ENCODE measurements around the gene OR6J1. TPM values are rescaled to one million over a fixed set of nuclear protein-coding genes. Genes with fewer than 3 reads are reported as not detected.

Gene OR6J1
- total and polyA plus RNA-seq, 2 of the 13 experiments (the other 11 are each of a cell fraction or from before 2014, with no cell fraction given): not detected

- intact Hi-C loops (cut with micrococcal nuclease; ENCODE audit: unreplicated experiment): no loop called here
- TF ChIP-seq ZBTB21 (CRISPR knock-in tag; IDR thresholded peaks at IDR 0.05) (peak; percentile 51; the same call in 1 of the 2 replicates), SIX4 (CRISPR knock-in tag; IDR thresholded peaks at IDR 0.05) (peak; percentile 64; the same call in 1 of the 2 replicates), RORA (CRISPR knock-in tag; IDR thresholded peaks at IDR 0.05) (0 out of 2 replicates have a peak, but pooled peaks have one; percentile 20), NR2F1 (CRISPR knock-in tag; IDR thresholded peaks at IDR 0.05) (0 out of 4 replicates have a peak, but pooled peaks of 1 of the 2 experiments have one; percentile 13), CBX5 (CRISPR knock-in tag; IDR thresholded peaks at IDR 0.05; ENCODE audit: borderline replicate concordance) (peak; percentile 64; the same call in 1 of the 2 replicates), ZNF10 (CRISPR knock-in tag; IDR thresholded peaks at IDR 0.05; ENCODE audit: borderline replicate concordance, low read depth) (no peak), E2F2 (CRISPR knock-in tag; IDR thresholded peaks at IDR 0.05; ENCODE audit: borderline replicate concordance) (no peak), KDM1A (CRISPR knock-in tag; IDR thresholded peaks at IDR 0.05) (peak; percentile 68; the same call in 1 of the 2 replicates), ATF7 (IDR thresholded peaks at IDR 0.05) (peak; percentile 61; the same call in 1 of the 2 replicates), ATF7 (CRISPR knock-in tag; IDR thresholded peaks at IDR 0.05) (no peak), ZBTB42 (CRISPR knock-in tag; IDR thresholded peaks at IDR 0.05) (no peak), ARID5B (CRISPR knock-in tag; IDR thresholded peaks at IDR 0.05) (0 out of 2 replicates have a peak, but pooled peaks have one; percentile 31)
- Histone ChIP-seq H3K27ac (ENCODE audit: extremely low read length, insufficient read depth, low read length) (no peak overlapping the region), H3K36me3 (replicated peaks in 1 of 2; ENCODE audit: control insufficient read depth in 1 of 2, insufficient read depth in 2 of 2, low read length in 2 of 2) (no peaks in the 10 kb centered on the region), H3K4me1 (ENCODE audit: insufficient read depth, low read length) (peaks cover 13% of the 10 kb centered on the region), H3K4me2 (ENCODE audit: low read depth, low read length) (no peak overlapping the region), H4K20me1 (ENCODE audit: insufficient read depth, low read length) (no peaks in the 10 kb centered on the region), H2AFZ (ENCODE audit: low read length) (no peak overlapping the region), H3K4me3 (replicated peaks in 1 of 3; ENCODE audit: insufficient read depth in 1 of 3, low read depth in 2 of 3, low read length in 3 of 3) (no peak overlapping the region), H3K27me3 (ENCODE audit: control insufficient read depth in 1 of 2, insufficient read depth in 2 of 2, low read length in 2 of 2) (no peaks in the 10 kb centered on the region; a peak in 1 of 5 replicates), H3K9me3 (ENCODE audit: low read length) (no peaks in the 10 kb centered on the region), H3K9ac (ENCODE audit: insufficient read depth, low read depth, low read length) (no peak overlapping the region), H3K79me2 (ENCODE audit: insufficient read depth, low read length) (no peaks in the 10 kb centered on the region)
- ChIA-PET POLR2A (no interaction called here), CTCF (ENCODE audit: low intra/inter-chr PET ratio, low total read pairs) (interaction anchor here (0.6 kb wide), 1 partner anchor 49 kb away, joined by 3 read pairs; no protein-coding TSS in a partner anchor)
- BruUV-seq (replicated peaks): no TSS peak
- DNase-seq (ENCODE audit: low spot score) (peak; percentile 58), FAIRE-seq (no peak), ATAC-seq (peak; percentile 31; the same call in 2 of the 3 replicates)
- WGBS (ENCODE audit: low lambda C conversion rate): 38% methylated on average over 6 of the region's 6 CpGs
- in situ Hi-C loops (cut with HindIII; ENCODE audit: extremely low pct_ligation_motif_present, low pct_unique_long_range_greater_than_20kb): no loop called here
Observed at GRCh38 chr14:22664261-22664660, 20.1 kb upstream of the OR6J1 start.
